Mammary epithelial cell (primary cell): ENCODE results near the gene USB1.

Experiments
- CTCF ChIP-seq, 2 donors: IDR thresholded peaks in 1 of 2; conservative IDR thresholded peaks in 1 of 2; 2 replicates each; pipeline ENCODE4 v1.5.1; 2011 to 2012; ENCODE audit warnings: inconsistent platforms in 2 of 2, low read length in 2 of 2, mild to moderate bottlenecking in 2 of 2, control low read depth in 1 of 2, low read depth in 1 of 2; ENCODE audit not compliant: insufficient read depth in 1 of 2; ENCODE audit errors: extremely low read depth in 1 of 2
- EZH2 ChIP-seq: IDR thresholded peaks from 2 replicates; pipeline ENCODE4 v1.6.1; 2012; ENCODE audit warnings: low read length, inconsistent platforms, borderline replicate concordance

- TF ChIP-seq CTCF (conservative IDR thresholded peaks at IDR 0.05 in 1 of 2, IDR thresholded peaks at IDR 0.05 in 1 of 2; ENCODE audit: extremely low read depth in 1 of 2, insufficient read depth in 1 of 2, low read depth in 1 of 2, low read length in 2 of 2) (no peak), EZH2 (no peak)
These were observed 8.7 kb downstream of the USB1 start for GRCh38 chr16:58009856-58010416.
